Osteoblast (primary cell): Measurements from ENCODE around the gene FBRSL1. TPM values are rescaled to one million over a fixed set of nuclear protein-coding genes. Genes with fewer than 3 reads are reported as not detected.

Experiments used
- DNase-seq: peaks from one replicate; pipeline ENCODE4 v3.0.0; 2011; ENCODE audit warnings: low spot score, mixed read lengths; ENCODE audit not compliant: insufficient read length; ENCODE audit errors: missing footprints
- H2AFZ ChIP-seq: 2 replicates; pipeline ENCODE4 v1.6.0; 2011; ENCODE audit warnings: mild to moderate bottlenecking, low read length
- H3K27ac ChIP-seq: 2 replicates; pipeline ENCODE4 v1.5.1; 2011; ENCODE audit warnings: mild to moderate bottlenecking, low read depth, low read length, moderate library complexity
- H3K27me3 ChIP-seq: 2 replicates; pipeline ENCODE4 v1.6.0; 2012; ENCODE audit warnings: mild to moderate bottlenecking, control low read depth, inconsistent platforms, low read length, moderate library complexity; ENCODE audit not compliant: insufficient read depth
- H3K36me3 ChIP-seq: 2 replicates; pipeline ENCODE4 v1.5.1; 2011; ENCODE audit warnings: mild to moderate bottlenecking, low read length, control low read depth, moderate library complexity; ENCODE audit not compliant: insufficient read depth
- H3K4me1 ChIP-seq: 2 replicates; pipeline ENCODE4 v1.5.1; 2011; ENCODE audit warnings: mild to moderate bottlenecking, low read length, control low read depth, moderate library complexity; ENCODE audit not compliant: insufficient read depth
- H3K4me2 ChIP-seq: 2 replicates; pipeline ENCODE4 v1.6.0; 2011; ENCODE audit warnings: mild to moderate bottlenecking, low read length; ENCODE audit not compliant: insufficient read depth
- H3K4me3 ChIP-seq: fragments of 200-600 bp; sonication (generic); 3 replicates; pipeline ENCODE4 v1.5.1; 2012; ENCODE audit warnings: mild to moderate bottlenecking, low read length, inconsistent platforms; ENCODE audit not compliant: insufficient read depth
- H3K79me2 ChIP-seq: 2 replicates; pipeline ENCODE4 v1.6.0; 2012; ENCODE audit warnings: mild to moderate bottlenecking, low read length, control low read depth, inconsistent platforms; ENCODE audit not compliant: insufficient read depth
- H3K9me3 ChIP-seq: 2 replicates; pipeline ENCODE4 v1.5.1; 2011; ENCODE audit warnings: low read depth, low read length, control low read depth
- H4K20me1 ChIP-seq: 2 replicates; pipeline ENCODE4 v1.6.0; 2012; ENCODE audit warnings: mild to moderate bottlenecking, low read length, control low read depth; ENCODE audit not compliant: insufficient read depth
- total RNA-seq: library from RNA; depleted of rRNA; stranded (reverse); fragments of >200 nt; gene quantifications from 2 replicates; pipeline ENCODE4 v1.2.3, GENCODE V29; 2012
- TF ChIP-seq, protein P1 (sequence below): IDR thresholded peaks from 2 replicates; pipeline ENCODE4 v1.5.1; 2011; ENCODE audit warnings: mild to moderate bottlenecking, low read depth, low read length, moderate library complexity; ENCODE audit errors: extremely low read depth

The FBRSL1 gene
- total RNA-seq, 1 donor: 12.3 TPM

DNA sequence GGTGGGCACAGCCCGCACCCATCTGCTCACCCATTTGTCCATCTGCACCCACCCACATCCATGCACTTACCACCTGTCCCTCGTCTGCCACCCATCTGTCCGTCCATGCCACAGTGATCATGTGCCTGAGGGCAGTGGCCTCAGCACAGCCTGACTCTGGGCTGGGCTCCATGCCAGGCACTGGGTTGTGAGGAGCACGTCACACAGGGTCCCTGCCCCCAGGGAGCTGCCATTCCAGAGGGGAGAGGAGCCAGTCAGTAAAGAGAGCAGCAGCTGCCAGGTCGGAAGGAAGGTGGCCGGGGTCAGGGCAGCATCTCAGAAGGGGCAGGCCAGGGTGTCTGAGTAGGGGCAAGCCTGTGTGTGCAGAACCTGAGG, 43.6 kb downstream of the FBRSL1 start:
- no peaks in the 10 kb centered on the region for H3K36me3 ChIP-seq
- H3K9me3 ChIP-seq: no peaks in the 10 kb centered on the region
- no peak overlapping the region for H2AFZ ChIP-seq
- no peaks in the 10 kb centered on the region for H3K4me1 ChIP-seq
- DNase-seq: no peak
- H3K4me2 ChIP-seq: no peak overlapping the region
- TF ChIP-seq, protein P1, sequence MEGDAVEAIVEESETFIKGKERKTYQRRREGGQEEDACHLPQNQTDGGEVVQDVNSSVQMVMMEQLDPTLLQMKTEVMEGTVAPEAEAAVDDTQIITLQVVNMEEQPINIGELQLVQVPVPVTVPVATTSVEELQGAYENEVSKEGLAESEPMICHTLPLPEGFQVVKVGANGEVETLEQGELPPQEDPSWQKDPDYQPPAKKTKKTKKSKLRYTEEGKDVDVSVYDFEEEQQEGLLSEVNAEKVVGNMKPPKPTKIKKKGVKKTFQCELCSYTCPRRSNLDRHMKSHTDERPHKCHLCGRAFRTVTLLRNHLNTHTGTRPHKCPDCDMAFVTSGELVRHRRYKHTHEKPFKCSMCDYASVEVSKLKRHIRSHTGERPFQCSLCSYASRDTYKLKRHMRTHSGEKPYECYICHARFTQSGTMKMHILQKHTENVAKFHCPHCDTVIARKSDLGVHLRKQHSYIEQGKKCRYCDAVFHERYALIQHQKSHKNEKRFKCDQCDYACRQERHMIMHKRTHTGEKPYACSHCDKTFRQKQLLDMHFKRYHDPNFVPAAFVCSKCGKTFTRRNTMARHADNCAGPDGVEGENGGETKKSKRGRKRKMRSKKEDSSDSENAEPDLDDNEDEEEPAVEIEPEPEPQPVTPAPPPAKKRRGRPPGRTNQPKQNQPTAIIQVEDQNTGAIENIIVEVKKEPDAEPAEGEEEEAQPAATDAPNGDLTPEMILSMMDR: no peak
- no peaks in the 10 kb centered on the region for H3K27me3 ChIP-seq
- no peak overlapping the region for H3K27ac ChIP-seq
- no peak overlapping the region for H3K4me3 ChIP-seq
- no peaks in the 10 kb centered on the region for H3K79me2 ChIP-seq
- peaks cover 20% of the 10 kb centered on the region for H4K20me1 ChIP-seq

DNA sequence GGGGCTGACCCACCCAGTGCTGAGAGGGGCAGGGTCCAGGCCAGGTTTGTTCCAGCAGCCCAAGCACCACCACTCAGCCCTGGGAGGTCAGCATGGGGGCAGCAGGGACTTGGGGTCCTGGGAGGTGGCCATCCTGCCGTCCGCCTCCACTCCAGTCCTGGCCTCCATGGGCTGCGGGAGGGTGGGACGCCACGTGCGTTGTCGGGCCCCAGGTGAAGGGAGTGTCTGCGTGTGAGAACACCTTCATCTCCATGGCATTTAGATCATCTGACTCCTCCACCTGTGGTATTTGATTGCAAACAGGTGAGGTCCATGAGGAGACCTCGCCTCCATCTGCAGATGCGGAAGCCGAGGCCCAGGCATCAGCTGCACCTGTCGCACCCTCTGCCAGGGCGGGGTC, 44.1 kb downstream of the FBRSL1 start:
- no peaks in the 10 kb centered on the region for H3K79me2 ChIP-seq
- H3K27ac ChIP-seq: no peak overlapping the region
- TF ChIP-seq, protein P1: no peak
- H3K9me3 ChIP-seq: no peaks in the 10 kb centered on the region
- H4K20me1 ChIP-seq: peaks cover 20% of the 10 kb centered on the region
- no peaks in the 10 kb centered on the region for H3K4me1 ChIP-seq
- H2AFZ ChIP-seq: no peak overlapping the region
- DNase-seq: no peak
- no peak overlapping the region for H3K4me2 ChIP-seq
- H3K27me3 ChIP-seq: no peaks in the 10 kb centered on the region
- no peak overlapping the region for H3K4me3 ChIP-seq
- H3K36me3 ChIP-seq: no peaks in the 10 kb centered on the region

DNA sequence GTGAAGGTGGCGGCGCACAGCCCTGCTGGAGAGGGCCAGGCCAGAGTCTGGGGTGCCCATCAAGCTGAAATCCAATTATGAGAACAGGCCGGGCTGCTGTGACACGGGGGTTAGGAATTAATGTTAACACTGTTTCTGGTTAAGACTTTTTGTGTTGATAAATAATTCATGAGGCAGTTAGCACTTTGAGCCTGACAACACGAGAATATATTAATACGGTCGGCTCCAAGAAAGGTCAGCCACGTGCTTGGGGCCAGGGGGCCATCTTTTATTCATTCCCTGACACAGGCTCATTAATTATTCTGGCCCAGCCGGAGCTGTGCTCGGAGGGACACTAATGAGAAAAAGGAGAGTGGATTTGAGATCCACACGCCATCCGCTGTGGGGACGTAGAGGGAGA, 45.1 kb downstream of the FBRSL1 start:
- Histone ChIP-seq H3K27me3 (no peaks in the 10 kb centered on the region), H4K20me1 (peaks cover 20% of the 10 kb centered on the region), H3K4me1 (no peaks in the 10 kb centered on the region), H3K4me2 (no peak overlapping the region), H3K27ac (no peak overlapping the region), H2AFZ (no peak overlapping the region), H3K36me3 (no peaks in the 10 kb centered on the region), H3K79me2 (no peaks in the 10 kb centered on the region), H3K9me3 (no peaks in the 10 kb centered on the region), H3K4me3 (no peak overlapping the region)
- TF ChIP-seq, protein P1: no peak
- DNase-seq: no peak

DNA sequence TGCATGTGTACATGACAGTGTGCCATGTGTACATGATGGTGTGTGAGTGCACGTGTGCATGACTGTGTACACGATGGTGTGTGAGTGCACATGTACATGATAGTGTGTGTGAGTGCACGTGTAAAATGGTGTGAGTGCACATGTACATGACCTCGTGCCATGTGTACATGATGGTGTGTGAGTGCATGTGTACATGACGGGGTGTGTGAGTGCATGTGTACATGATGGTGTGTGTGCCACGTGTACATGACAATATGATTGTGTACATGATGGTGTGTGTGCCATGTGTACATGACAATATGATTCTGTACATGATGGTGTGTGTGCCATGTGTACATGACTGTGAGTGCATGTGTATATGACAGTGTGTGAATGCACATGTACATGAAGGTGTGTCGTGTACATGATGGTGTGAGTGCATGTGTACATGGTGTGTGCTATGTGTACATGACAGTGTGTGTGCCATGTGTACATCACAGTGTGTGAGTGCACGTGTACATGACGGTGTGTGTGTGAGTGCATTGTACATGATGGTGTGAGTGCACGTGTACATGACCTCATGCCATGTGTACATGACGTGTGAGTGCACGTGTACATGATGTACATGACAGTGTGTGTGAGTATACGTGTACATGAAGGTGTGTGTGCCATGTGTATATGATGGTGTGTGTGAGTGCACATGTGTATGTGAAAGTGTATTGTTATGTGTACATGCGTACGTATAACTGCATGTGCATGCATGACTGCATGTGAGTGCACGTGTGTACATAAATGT, 46.3 kb downstream of the FBRSL1 start:
- no peak overlapping the region for H3K4me2 ChIP-seq
- H3K4me3 ChIP-seq: no peak overlapping the region
- H3K4me1 ChIP-seq: no peaks in the 10 kb centered on the region
- peaks cover 20% of the 10 kb centered on the region for H4K20me1 ChIP-seq
- TF ChIP-seq, protein P1: no peak
- no peak overlapping the region for H3K27ac ChIP-seq
- H3K27me3 ChIP-seq: no peaks in the 10 kb centered on the region
- DNase-seq: no peak
- H3K79me2 ChIP-seq: no peaks in the 10 kb centered on the region
- H2AFZ ChIP-seq: no peak overlapping the region
- no peaks in the 10 kb centered on the region for H3K9me3 ChIP-seq
- no peaks in the 10 kb centered on the region for H3K36me3 ChIP-seq
